HEK293 (cell line): Measurements from ENCODE around the gene MRPL36.
A peak's percentile ranks its signal among the peaks of the same experiment; 100 is the strongest.

Experiments used
- CTCF ChIA-PET: fragments of 350-600 bp; formaldehyde crosslinking; extraction: SDS; loops from one replicate; lab custom pipeline; 2021; ENCODE audit warnings: antibody characterized with exemption; lab: Yijun Ruan, JAX
- POLR2A ChIA-PET: fragments of 300-600 bp; formaldehyde crosslinking; extraction: SDS; loops from one replicate; lab custom pipeline; 2020; ENCODE audit warnings: antibody characterized with exemption, inconsistent platforms; lab: Yijun Ruan, JAX
- H3K27ac ChIP-seq: fragments of 200-500 bp; sonication (Bioruptor generic); 2 replicates; pipeline ENCODE4 v1.5.1; 2014; ENCODE audit warnings: low read depth, low read length, control low read depth, inconsistent platforms; ENCODE audit errors: extremely low read depth
- H3K36me3 ChIP-seq, 2 experiments: fragments of 200-500 bp in 1 of 2; sonication (Bioruptor generic) in 1 of 2; 1 replicate in 1 of 2; 2 replicates in 1 of 2; pipeline ENCODE4 v1.5.1; 2014 to 2017; ENCODE audit warnings: inconsistent platforms in 2 of 2, low read length in 2 of 2; ENCODE audit not compliant: control insufficient read depth in 2 of 2, insufficient read depth in 1 of 2
- H3K4me1 ChIP-seq: fragments of 200-500 bp; sonication (Bioruptor generic); 2 replicates; pipeline ENCODE4 v1.5.1; 2014; ENCODE audit warnings: mild to moderate bottlenecking, low read length, inconsistent platforms; ENCODE audit not compliant: control insufficient read depth, insufficient read depth
- H3K4me3 ChIP-seq: 2 replicates; pipeline ENCODE4 v1.5.1; 2011; ENCODE audit warnings: low read depth, mild to moderate bottlenecking, control low read depth, low read length, moderate library complexity
- H3K9me3 ChIP-seq: fragments of 200-500 bp; sonication (Bioruptor generic); 2 replicates; pipeline ENCODE4 v1.5.1; 2014; ENCODE audit warnings: low read depth, low read length, inconsistent platforms; ENCODE audit not compliant: control insufficient read depth, insufficient read depth
- ELK4 ChIP-seq: IDR thresholded peaks from 2 replicates; pipeline ENCODE4 v1.6.1; 2011; ENCODE audit warnings: mild to moderate bottlenecking, low read depth, low read length, borderline replicate concordance
- HOXD13 ChIP-seq: sonication (generic); formaldehyde crosslinking; IDR thresholded peaks from 2 replicates; pipeline ENCODE4 v1.8.0; 2022; ENCODE audit warnings: missing genetic modification reagents, borderline replicate concordance
- MZF1 ChIP-seq: fragments of 450-650 bp; formaldehyde crosslinking; IDR thresholded peaks from 2 replicates; pipeline ENCODE4 v1.5.1; 2017; ENCODE audit warnings: missing biosample characterization, missing genetic modification characterization, borderline replicate concordance
- PRDM2 ChIP-seq: fragments of 450-650 bp; formaldehyde crosslinking; IDR thresholded peaks from 2 replicates; pipeline ENCODE4 v1.5.1; 2016; ENCODE audit warnings: missing biosample characterization, missing genetic modification characterization, borderline replicate concordance
- SP7 ChIP-seq: fragments of 450-650 bp; formaldehyde crosslinking; IDR thresholded peaks from 2 replicates; pipeline ENCODE4 v1.5.1; 2016; ENCODE audit warnings: missing biosample characterization, missing genetic modification characterization
- ZBTB6 ChIP-seq: fragments of 450-650 bp; formaldehyde crosslinking; IDR thresholded peaks from 2 replicates; pipeline ENCODE4 v1.5.1; 2017; ENCODE audit warnings: missing biosample characterization, missing genetic modification characterization
- ZNF214 ChIP-seq: fragments of 450-650 bp; formaldehyde crosslinking; IDR thresholded peaks from 2 replicates; pipeline ENCODE4 v1.5.1; 2017; ENCODE audit warnings: missing biosample characterization, mild to moderate bottlenecking, missing genetic modification characterization, borderline replicate concordance
- ZNF221 ChIP-seq: fragments of 450-650 bp; formaldehyde crosslinking; IDR thresholded peaks from 2 replicates; pipeline ENCODE4 v1.5.1; 2017; ENCODE audit warnings: missing biosample characterization, missing genetic modification characterization, borderline replicate concordance
- ZNF302 ChIP-seq: fragments of 450-650 bp; formaldehyde crosslinking; IDR thresholded peaks from 2 replicates; pipeline ENCODE4 v1.5.1; 2016; ENCODE audit warnings: missing biosample characterization, missing genetic modification characterization, low read depth
- ZNF311 ChIP-seq: fragments of 450-650 bp; formaldehyde crosslinking; IDR thresholded peaks from 2 replicates; pipeline ENCODE4 v1.5.1; 2017; ENCODE audit warnings: missing biosample characterization, missing genetic modification characterization, borderline replicate concordance
- ZNF449 ChIP-seq: fragments of 450-650 bp; formaldehyde crosslinking; IDR thresholded peaks from 2 replicates; pipeline ENCODE4 v1.5.1; 2017; ENCODE audit warnings: missing biosample characterization, mild to moderate bottlenecking, missing genetic modification characterization, moderate library complexity
- ZNF48 ChIP-seq: fragments of 450-650 bp; formaldehyde crosslinking; IDR thresholded peaks from 2 replicates; pipeline ENCODE4 v1.5.1; 2016; ENCODE audit warnings: missing biosample characterization, missing genetic modification characterization
- ZNF513 ChIP-seq: fragments of 450-650 bp; IDR thresholded peaks from 2 replicates; pipeline ENCODE4 v1.5.1; 2018; ENCODE audit warnings: missing biosample characterization, missing genetic modification characterization
- ZNF645 ChIP-seq: fragments of 450-650 bp; formaldehyde crosslinking; IDR thresholded peaks from 2 replicates; pipeline ENCODE4; 2016; ENCODE audit warnings: missing biosample characterization, missing genetic modification characterization
- ZNF837 ChIP-seq: fragments of 450-650 bp; formaldehyde crosslinking; IDR thresholded peaks from 2 replicates; pipeline ENCODE4 v1.5.1; 2016; ENCODE audit warnings: missing biosample characterization, missing genetic modification characterization
- TF ChIP-seq, protein P1 (sequence below): fragments of 450-650 bp; formaldehyde crosslinking; IDR thresholded peaks from 2 replicates; pipeline ENCODE4 v1.5.1; 2016; ENCODE audit warnings: missing biosample characterization, missing genetic modification characterization
- TF ChIP-seq, protein P2 (sequence below): fragments of 450-650 bp; formaldehyde crosslinking; conservative IDR thresholded peaks from 2 replicates; pipeline ENCODE4 v1.5.1; 2016; ENCODE audit warnings: low read depth, missing biosample characterization, missing genetic modification characterization

MRPL36 gene

DNA sequence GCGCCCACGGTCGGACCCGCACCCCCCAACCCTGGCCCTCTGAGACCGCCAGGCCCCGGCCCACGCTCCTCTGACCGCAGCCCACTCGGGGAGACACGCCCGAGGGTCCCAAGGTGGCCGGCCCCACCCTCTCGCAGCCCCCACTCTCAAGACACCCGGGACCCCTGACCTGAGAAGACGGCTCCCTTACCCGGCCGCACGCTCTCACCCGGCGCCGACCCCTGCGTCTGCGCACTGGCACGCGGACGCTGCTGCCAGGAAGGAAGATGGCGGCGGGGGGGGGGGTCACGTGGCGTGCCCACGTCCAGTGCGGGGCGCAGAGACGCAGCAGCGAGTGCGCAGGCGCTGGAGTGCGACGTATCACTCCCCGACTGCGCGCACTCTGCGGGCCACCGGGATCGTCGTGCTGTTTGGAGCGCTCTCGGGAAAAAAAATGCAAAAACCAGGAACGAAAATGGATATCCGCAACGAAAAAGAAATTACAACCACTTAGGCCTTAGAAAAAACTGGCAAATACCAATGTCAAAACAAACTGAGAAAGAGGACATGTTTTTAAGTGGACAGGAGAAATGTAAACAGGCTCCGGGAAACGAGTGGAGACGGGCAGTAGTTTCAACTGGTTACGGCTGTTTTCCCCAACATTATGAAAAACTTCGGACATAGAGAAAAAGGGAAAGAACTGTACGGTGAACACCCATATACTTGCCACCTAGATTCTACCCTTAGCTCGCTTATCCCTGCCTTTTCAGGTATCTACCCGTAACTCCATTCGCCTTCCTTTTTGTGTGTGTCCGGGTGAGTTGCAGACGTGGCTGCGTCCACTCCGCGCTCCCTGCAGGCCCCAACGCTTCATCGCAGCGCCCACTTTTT lies at the start of gene MRPL36:
MRPL36 (minus strand) TSS at position 236 of the 870 bp plus-strand sequence. CDS start 902 bp downstream, outside the sequence.
- H3K4me1 ChIP-seq, result peaks cover 4% of the 10 kb centered on the region; the same call in 1 of the 2 replicates
- POLR2A ChIA-PET, result interaction anchor here (1.1 to 1.2 kb wide), 3 partner anchors 8 to 11 kb away, joined by 4 to 5 read pairs (median 5); no protein-coding TSS in a partner anchor
- no peak for TF ChIP-seq ZNF513 (tag by site-specific recombination)
- no peak for TF ChIP-seq ZNF48 (tag by site-specific recombination)
- no peak for TF ChIP-seq ZNF221 (tag by site-specific recombination)
- TF ChIP-seq ZBTB6 (tag by site-specific recombination), result 0 out of 2 replicates have a peak, but pooled peaks have one; percentile 12
- TF ChIP-seq, protein P1, sequence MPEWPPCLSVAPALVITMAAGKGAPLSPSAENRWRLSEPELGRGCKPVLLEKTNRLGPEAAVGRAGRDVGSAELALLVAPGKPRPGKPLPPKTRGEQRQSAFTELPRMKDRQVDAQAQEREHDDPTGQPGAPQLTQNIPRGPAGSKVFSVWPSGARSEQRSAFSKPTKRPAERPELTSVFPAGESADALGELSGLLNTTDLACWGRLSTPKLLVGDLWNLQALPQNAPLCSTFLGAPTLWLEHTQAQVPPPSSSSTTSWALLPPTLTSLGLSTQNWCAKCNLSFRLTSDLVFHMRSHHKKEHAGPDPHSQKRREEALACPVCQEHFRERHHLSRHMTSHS, result no peak
- no peak; the same call in 1 of the 2 replicates for TF ChIP-seq SP7 (tag by site-specific recombination)
- TF ChIP-seq PRDM2, result no peak
- TF ChIP-seq ZNF214 (tag by site-specific recombination), result no peak
- 0 out of 2 replicates have a peak, but pooled peaks have one; percentile 62 for TF ChIP-seq ZNF837 (tag by site-specific recombination)
- TF ChIP-seq MZF1 (tag by site-specific recombination), result 0 out of 2 replicates have a peak, but pooled peaks have one; percentile 13
- no peak for TF ChIP-seq ELK4
- TF ChIP-seq ZNF449, result no peak
- TF ChIP-seq, protein P2, sequence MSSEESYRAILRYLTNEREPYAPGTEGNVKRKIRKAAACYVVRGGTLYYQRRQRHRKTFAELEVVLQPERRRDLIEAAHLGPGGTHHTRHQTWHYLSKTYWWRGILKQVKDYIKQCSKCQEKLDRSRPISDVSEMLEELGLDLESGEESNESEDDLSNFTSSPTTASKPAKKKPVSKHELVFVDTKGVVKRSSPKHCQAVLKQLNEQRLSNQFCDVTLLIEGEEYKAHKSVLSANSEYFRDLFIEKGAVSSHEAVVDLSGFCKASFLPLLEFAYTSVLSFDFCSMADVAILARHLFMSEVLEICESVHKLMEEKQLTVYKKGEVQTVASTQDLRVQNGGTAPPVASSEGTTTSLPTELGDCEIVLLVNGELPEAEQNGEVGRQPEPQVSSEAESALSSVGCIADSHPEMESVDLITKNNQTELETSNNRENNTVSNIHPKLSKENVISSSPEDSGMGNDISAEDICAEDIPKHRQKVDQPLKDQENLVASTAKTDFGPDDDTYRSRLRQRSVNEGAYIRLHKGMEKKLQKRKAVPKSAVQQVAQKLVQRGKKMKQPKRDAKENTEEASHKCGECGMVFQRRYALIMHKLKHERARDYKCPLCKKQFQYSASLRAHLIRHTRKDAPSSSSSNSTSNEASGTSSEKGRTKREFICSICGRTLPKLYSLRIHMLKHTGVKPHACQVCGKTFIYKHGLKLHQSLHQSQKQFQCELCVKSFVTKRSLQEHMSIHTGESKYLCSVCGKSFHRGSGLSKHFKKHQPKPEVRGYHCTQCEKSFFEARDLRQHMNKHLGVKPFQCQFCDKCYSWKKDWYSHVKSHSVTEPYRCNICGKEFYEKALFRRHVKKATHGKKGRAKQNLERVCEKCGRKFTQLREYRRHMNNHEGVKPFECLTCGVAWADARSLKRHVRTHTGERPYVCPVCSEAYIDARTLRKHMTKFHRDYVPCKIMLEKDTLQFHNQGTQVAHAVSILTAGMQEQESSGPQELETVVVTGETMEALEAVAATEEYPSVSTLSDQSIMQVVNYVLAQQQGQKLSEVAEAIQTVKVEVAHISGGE (tag by site-specific recombination), result peak; percentile 16
- no peak for TF ChIP-seq ZNF302 (tag by site-specific recombination)
- no peak for TF ChIP-seq ZNF645 (tag by site-specific recombination)
- TF ChIP-seq HOXD13 (CRISPR knock-in tag), result no peak
- TF ChIP-seq ZNF311 (tag by site-specific recombination), result no peak

More for the DNA sequence above, at the start of gene MRPL36:
- peak within 1 kb of the TSS; percentile 87 for H3K27ac ChIP-seq
- H3K4me3 ChIP-seq, result peak within 1 kb of the TSS; percentile 97
- H3K36me3 ChIP-seq, result peaks cover 21 to 55% of the 10 kb centered on the region in 2 experiments
- CTCF ChIA-PET, result interaction anchor here (0.9 to 1.3 kb wide), 4 partner anchors 36 to 131 kb away, joined by 3 to 4 read pairs (median 4); no protein-coding TSS in a partner anchor
- no peaks in the 10 kb centered on the region for H3K9me3 ChIP-seq
